GM18520 (cell line): ENCODE results near the gene FSTL5.

Experiments
- ATAC-seq: cut with Tn5 transposase; IDR thresholded peaks from one replicate; pipeline ENCODE4 v1.9.1; 2021; ENCODE audit not compliant: unreplicated experiment

Gene FSTL5

DNA sequence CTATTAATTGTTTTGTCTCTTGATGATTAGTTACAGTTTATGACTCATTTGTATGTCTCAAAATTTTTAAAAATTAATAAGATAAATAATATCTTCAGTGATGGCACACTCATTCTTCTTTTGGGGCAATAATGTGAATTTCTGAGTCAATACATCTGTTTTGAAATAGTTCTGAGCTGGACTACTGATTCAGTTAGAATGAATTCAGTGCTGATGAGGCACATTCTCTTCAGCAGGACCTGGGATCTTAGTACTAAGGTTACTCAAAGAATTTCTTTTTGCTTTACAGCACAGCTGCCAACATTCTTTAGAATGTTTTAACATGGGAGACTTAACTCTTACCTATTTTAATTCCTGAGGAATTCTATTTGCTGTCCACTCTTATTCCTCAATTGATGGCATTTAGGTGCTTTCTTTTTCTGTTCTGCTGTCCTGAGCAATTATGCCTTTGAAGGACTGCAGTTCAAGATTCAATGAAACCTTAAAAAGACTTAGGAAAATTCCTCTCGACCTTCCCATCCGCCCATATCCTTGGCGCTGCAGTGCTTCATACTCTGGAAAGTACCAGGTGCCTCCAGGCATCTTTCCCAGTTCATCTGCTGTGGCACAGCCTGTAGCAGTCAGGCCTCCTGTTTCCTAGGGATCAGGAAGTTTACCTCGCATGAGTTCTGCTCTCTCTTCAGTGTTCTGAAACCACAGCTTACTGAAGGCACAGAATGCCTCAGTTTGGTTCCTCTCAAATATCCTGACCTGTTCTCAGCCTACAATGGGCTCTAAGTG, 213.7 kb downstream of the FSTL5 start:
- no peak for ATAC-seq

DNA sequence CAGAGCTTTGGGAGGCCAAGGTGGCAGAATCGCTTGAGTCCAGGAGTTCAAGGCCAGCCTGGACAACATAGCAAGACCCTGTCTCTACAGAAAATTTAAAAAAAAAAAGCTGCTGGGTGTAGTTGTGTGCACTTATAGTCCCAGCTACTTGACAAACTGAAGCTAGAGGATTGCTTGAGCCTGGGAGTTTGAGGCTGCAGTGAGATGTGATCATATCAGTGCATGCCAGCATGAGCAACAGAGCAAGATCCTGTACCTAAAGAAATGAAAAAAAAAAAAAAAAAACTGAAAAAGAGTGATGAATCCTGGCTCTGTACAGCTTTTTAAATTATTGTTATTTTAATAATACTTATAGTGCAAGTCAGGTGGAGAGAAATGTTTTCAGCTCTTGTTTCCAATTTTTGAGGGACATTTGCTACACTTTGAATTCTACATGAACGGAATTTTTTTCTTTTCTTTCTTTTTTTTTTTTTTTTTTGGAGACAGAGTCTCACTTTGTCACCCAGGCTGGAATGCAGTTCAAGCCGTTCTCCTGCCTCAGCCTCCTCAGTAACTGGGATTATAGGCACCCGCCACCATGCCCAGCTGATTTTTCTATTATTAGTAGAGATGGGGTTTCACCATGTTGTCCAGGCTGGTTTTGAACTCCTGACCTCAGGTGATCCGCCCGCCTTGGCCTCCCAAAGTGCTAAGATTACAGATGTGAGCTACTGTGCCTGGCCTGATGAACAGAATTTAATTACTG, 215.6 kb downstream of the FSTL5 start:
- ATAC-seq: no peak

DNA sequence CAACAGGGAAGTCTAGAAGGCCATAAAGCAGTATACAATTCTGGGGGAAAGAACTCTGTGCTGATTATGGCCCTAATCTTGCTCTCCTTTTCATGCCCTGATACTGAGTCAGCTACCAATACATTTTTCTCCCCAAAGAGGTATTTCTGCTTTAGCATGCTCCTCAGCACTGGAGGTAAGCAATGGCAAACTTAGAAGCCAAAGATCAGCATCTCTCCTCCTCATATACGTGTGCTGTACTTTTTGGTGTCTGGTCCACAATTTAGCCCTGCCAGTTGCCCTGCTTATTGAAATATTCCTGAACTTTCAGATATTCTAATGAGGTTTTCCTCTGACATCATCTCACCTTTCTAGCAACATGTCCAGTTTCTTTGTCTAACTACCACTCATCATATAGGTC, 226.2 kb downstream of the FSTL5 start:
- ATAC-seq: no peak

DNA sequence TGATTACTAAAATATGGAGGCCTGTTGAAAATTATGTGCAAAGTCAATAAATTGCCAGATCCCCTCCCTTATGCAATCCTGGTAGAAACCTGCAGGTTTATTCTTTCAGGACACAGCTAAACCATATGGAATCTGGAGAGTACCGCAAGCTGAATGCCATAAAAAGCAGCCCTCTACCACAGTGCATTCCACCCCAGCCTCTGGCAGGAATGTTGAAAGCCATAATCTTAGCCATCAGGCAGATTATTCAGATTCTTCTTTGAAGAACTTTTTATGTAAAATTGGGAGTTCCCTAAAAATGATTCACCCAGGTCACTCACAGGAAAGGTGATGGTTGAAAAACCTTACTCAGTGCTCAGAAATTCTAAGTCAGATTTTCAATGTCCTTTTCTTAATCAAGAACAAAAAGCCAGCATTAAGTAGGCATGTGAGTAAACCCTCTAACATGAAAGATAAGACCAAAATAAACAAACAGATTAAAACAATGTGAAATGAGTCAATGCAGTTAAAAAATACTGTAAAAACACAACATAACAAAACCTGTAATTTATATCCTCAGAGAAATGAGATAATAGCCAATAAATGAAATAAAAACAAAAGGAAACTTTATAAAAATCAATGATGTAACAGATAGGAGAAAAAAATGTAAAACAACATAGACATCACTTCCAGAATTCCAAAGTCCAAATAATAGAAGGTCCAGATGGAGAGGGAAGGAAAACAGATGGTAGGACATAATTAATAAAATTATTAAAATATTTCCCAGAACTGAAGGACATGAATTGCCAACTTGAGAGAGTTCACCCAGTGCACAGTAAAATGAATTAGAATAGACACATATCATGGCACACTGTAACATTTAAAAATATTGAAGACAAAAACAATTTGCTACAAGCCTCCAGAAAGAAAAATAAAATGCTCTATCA, 226.9 kb downstream of the FSTL5 start:
- ATAC-seq: no peak

DNA sequence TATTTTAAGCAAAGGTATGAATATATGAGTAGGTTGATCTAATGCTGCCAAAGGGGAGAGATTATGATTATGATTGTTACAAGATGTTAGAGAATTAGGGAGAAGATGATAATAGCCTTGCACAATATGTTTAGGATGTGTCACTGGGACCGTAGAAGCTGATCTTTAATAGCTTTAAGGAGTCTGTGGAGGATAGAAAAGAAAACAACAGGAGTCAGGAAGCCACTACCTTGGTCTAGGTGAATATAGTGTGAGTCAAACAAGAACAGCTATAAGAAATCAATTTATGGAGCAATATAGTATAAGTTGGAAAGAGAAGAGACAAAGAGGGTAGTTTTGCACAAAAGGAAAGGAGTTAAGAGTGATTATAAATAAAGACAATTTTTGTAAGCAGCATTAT, 232.7 kb downstream of the FSTL5 start:
- ATAC-seq: no peak

DNA sequence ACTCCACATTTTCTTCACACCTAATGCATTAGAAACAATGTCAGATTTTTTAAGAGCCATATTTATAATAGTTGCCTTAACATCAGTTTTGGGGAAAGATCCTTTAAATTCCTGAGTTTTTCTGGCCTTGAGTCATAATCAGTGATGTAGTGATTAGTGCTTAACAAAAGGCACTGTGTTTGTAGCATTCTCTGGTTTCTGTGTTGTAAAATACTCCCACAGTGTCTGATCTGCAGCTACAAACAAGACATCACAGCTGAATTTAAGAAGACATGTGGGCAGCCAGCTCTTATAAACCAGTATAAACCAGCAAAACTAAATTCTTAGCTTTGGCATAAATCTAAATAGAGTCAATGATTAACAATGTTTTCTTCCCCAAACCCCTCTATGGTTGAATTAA, 233.8 kb downstream of the FSTL5 start:
- no peak for ATAC-seq

DNA sequence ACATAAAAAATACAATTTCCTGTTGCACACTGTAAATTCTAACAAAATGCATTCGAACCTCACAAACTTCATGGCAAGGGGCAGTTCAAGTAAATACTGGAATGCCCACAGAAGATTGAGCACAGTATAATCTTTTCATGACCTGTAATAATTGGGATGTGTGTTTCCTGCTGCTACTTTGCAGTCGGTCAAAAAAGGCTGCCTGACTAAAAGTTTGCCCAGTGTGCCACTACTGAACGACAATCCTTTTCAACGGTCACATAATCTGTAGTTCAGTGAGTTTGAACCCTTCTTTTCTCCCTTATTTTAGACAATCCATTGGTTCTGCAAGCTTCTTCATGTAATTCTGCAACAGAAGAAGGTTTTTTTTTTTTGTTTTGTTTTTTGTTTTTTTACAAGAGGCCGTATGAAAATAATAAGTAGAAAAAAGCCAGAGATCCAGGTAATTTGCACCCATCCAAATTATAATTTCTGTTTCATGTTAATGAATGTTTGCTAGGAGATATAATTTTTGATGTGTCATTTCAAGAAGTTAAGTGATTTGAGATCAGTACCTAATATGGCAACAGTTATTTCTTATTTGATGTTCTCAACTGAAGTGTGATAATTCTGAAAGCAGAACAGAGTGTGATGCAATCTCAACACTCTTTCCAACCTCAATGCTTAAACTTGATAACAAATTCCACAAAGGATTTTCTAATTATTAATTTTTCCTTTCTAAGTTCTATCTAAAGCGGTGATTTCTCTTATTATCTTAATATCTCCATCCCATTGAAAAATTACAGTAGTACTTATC, 237.6 kb downstream of the FSTL5 start:
- ATAC-seq: no peak

DNA sequence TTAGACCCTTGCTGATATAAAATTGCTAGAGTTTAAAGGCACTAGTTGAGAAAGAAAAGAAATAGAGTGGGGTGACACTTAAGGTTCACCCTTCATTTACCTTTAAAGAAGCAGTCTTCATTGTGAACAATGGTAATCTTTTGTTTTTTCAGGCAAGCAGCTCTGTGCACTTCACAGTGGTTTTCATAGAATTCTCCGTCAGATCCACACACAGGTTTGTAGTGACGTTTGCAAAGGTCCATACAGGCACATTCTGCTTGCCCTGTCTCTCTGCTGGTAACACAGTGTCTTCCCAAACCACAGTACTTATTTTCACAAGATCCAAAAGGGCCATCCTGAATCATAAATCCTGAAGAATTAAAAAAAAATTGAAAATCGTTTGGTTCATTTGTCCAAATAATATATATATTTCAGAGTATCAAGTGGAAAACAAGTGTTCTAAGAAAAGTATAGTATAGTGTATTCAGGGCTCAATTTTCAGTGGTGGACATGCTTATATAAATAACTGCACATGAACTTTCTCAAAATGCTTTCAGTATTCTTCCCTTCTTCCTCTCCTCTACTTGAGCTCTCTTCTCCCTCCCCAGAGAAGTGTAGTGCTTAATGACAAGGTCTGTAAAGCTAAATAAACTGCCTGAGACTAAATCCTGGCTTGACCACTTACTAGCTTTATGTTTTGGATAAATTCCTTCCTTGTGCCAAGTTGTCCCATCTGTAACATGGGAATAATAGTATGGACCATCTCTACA, 243.3 kb downstream of the FSTL5 start:
- no peak for ATAC-seq

DNA sequence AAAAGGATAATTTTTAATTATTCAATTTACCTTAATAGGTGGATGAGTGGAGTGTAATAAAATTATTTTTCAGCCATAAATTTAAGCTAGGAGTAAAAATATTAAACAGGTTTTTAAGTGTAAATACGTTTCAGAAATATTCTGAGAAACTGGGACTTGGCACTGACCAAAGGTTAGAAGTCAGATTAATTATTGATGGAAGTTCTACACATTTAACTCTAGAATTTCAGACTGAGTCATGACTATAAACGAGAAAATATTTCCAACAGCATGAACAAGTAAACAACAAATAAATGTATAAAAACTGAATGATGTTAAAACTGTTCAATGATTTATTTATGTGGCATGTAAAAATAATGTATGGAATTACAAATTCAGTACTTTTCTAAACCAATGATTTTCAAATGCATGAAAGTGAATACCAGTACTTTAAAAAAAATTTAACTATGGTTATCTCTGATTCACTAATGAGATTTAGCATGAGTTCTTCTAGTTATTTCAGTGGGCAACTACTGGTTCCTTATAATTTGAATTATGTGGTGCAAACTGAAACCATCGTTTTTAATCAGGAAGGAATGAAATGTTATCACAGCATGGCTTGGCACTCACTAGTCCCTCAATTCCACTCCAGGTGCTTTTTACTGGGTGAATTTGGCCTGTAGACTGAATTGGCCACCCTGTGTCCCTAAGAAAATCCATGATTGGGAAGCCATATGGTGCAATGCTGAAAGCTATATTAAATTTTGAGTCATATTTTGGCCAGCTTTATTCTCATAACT, 244.2 kb downstream of the FSTL5 start:
- ATAC-seq: peak; percentile 42

DNA sequence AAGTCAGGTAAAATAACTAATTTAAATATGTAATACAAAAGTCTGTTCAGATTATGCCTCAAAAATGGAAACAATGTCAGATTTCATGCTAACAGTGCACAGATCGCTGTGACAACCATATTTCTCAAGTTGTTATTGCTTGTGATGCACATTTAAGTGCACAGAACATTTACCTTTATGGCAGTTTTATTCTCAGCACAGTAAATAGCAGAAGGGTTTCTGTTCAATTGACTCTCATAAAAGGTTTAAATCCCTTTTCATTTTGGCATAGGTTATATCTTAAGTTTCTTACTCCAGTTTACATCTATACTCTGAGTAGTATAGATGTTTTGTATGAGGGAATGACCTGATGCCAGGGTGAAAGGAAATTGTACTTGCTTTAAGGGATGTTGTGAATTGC, 247.8 kb downstream of the FSTL5 start:
- ATAC-seq: no peak

DNA sequence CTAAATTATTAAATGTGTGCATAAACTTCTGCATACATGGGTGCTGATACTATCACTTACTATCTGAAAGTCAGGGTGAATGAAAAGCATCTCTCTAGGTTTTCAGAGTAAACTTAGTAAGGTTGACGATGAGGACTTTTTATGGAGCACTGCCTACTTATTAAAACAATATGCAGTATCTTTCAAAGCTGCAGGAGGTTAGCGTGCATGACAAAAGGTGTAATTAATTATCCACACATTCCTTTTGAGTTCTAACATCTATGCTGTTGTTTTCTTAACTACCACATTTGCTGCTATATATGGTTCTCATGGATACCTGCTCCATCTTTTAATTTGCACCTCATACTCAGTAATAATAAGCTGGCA, 256.2 kb downstream of the FSTL5 start:
- ATAC-seq: no peak

DNA sequence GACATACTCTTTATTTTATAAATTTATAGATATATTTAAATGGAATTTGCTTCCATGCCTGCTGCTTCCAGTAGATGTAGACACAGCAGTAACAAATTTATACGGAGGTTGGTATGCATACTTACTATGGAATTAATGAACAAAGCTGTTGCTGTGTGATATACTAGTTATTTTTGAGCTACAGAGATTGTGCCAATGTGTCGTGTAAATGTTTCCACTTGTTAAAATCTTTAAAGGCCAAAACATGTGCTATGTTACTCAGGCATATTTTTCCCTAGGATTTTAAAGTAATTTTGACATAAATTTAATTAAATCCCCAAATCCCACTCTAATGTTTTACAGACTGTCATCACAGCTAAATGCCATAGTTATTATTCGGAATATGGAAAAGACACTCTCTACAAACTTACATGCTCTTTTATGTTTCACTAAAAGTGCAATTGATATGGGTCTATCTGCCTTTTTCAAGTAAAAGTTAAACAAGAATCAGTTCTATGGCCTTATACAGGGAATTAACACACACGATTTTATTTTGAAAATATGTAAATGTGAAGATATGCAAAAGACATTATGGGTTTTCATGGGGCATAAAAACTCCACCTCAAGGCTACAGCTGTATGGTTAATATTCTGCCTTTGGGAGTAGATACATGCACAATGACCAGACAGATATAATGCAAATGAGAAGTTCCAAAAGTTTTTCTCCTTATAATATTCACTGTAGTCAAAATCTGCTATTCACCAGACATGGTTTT, 256.8 kb downstream of the FSTL5 start:
- ATAC-seq: no peak

DNA sequence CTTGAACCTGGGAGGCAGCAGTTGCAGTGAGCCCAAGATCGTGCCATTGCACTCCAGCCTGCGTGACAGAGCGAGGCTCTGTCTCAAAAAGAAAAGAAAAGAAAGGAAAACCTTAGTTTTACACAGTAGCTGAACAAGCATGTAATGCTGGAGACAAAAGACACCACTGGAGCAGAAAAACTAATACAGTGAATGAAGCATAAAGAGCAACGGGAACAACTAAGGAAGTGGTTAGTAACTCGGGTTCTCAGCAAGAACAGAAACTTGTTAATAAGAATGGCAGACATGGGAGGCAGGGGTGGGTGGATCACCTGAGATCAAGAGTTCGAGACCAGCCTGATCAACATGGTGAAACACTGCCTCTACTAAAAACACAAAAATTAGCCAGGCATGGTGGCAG, 263.7 kb downstream of the FSTL5 start:
- ATAC-seq: no peak

DNA sequence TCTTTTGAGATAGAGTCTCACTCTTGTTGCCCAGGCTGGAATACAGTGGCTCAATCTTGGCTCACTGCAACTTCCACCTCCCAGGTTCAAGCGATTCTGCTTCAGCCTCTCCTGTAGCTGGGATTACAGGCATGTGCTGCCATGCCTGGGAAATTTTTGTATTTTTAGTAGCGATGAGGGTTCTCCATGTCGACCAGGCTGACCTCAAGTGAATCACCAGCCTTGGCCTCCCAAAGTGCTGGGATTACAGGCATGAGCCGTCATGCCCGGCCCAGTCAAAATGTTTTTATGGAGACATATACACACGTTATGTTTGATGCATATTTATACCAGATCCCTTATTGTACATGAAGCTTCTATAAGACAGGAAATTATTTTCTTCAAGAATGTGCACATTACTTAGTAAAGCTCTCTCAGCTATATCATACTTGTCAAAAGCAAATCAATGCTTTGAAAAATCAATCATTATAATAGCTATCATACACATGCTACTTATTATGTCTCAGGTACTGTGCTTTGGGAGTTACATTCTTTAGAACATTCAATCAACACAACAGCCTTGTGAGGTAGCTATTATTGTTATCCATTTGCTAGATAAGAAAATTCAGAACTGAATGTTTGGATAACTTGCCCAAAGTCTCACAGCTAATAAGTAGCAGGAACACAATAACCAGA, 269.2 kb downstream of the FSTL5 start:
- no peak for ATAC-seq

DNA sequence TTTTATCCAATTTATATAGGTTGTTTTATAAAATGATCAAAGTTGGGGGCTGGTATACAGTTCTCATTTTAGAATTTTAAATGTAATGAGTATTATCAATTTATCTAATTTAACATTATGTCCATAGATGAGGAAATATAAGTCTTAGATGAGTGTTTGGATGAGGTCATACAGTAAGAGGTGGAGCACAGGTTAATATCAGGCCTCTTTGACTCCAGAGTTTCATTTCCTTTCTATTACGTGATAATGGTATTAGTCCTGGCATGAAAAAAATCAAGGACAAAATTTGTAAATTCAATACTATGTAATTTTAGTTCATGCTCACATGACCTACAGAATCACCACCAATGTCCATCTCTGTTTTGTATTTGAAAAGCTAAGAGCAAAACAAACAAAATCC, 269.8 kb downstream of the FSTL5 start:
- ATAC-seq: no peak

DNA sequence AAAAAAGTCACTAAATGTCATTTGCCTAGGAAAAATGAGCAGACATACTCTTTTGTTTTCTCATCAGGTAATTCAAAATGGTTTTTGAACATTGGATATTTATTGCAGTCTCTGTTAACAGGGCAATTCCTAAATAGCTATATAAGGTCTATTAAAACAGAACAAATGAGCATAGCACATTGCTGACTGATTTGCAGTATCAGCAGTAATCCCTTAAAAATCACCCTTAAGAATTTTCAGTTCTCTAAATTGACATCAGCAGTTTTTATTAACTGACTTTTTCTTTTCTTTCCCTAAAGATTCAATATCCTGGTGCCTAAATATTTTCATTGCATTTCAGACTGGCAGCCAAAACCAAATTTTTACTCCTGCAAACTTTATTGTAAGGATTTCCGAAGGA, 270.2 kb downstream of the FSTL5 start:
- no peak for ATAC-seq

DNA sequence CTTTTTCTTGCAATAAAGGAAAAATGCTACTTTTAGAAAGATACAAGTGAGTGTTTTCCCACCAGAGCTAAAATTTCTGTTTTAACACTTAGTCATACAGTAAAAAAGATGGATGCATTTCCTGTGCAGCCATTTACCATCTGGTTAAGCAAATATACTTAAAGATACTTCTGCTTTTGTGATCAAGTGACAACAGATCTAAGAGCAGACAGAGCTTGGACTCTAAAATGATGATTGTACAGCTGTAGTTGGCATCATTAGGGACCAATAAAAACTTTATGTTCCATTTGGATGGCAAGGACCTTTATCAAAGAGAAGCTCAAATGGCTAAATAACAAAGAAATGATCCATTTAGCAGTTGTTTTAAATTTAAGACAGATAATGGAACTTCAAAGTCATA, 270.8 kb downstream of the FSTL5 start:
- no peak for ATAC-seq

DNA sequence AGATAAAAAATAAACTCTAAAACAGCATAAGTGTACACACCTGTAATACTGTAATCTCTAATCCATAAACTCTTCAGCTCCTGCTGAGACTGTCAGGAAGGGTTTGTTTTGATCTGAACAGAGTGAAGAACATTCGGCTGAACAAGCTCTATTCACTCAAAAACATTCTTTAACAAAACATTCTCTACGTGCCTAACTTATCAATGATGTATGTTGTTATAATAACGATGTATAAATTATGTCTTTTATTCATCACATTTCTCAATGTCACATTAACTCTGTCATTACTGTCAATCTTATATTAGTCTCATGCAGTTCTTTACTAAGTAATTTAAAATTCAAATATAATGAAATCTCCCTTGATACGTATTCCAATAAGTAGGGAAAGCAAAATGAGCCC, 280.6 kb downstream of the FSTL5 start:
- ATAC-seq: no peak
